ENCODE data around the gene PIGM.

PIGM gene

GRCh38 chr1:160004001-160004400 is 27.8 kb downstream of the PIGM start:
- no peak overlapping the region for H3K4me3 ChIP-seq (ENCODE audit: low read depth, low read length)
- TF ChIP-seq CTCF (IDR thresholded peaks at IDR 0.05; ENCODE audit: insufficient read depth, low read depth, low read length, missing control alignments), result no peak
- DNase-seq (ENCODE audit: low read depth), result no peak

DNA sequence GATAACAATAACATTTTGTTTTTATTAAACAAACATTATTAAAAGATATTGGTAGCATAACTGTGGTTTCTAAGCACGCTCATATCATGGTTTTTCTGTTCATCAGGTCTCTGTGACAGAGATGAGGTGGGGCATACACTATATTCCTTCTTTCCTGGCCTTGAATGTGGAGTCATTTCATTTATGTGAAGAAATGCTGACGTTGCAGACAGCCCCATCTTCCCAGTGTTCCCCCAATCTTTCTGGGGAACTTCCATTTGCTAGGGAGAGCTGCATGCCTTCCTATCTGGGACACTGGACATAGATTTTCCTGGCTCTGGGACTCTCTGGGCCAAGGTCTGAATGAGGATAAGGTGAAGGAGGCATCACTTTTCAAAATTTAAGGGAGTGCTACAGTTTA is 30.4 kb downstream of the PIGM start:
- no peak overlapping the region for H3K4me3 ChIP-seq (ENCODE audit: low read depth, low read length)
- TF ChIP-seq CTCF (IDR thresholded peaks at IDR 0.05; ENCODE audit: insufficient read depth, low read depth, low read length, missing control alignments), result no peak
- DNase-seq (ENCODE audit: low read depth), result no peak

DNA sequence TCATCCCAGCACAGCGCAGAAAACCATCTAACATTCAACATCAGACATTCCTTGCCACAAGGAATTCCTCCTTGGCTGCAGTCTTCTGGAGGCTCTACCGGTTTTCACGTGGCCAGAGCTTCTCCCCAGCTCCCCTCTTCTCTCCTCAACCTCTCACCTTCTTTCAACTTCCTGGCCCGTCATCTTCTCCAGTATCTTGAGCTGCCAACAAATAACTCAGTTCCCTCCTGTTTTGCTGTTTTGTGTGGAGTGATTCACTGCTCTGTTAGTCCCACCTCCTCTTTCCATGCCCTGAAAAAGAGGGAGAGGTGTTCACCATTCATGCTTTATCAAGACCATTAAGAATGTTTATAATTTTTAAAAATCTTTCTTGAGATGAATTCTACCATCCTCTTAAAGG is 32.6 kb downstream of the PIGM start:
- TF ChIP-seq CTCF (IDR thresholded peaks at IDR 0.05; ENCODE audit: insufficient read depth, low read depth, low read length, missing control alignments), result no peak
- DNase-seq (ENCODE audit: low read depth), result no peak
- no peak overlapping the region for H3K4me3 ChIP-seq (ENCODE audit: low read depth, low read length)

- DNase-seq (ENCODE audit: low read depth), result no peak
- H3K4me3 ChIP-seq (ENCODE audit: low read depth, low read length), result no peak overlapping the region
- no peak for TF ChIP-seq CTCF (IDR thresholded peaks at IDR 0.05; ENCODE audit: insufficient read depth, low read depth, low read length, missing control alignments)
Measured at GRCh38 chr1:159996653-159997052, 35.1 kb downstream of the PIGM start.

- H3K4me3 ChIP-seq (ENCODE audit: low read depth, low read length), result no peak overlapping the region
- DNase-seq (ENCODE audit: low read depth), result no peak
- no peak for TF ChIP-seq CTCF (IDR thresholded peaks at IDR 0.05; ENCODE audit: insufficient read depth, low read depth, low read length, missing control alignments)
Measured at GRCh38 chr1:159994896-159995295, 36.9 kb downstream of the PIGM start.

DNA sequence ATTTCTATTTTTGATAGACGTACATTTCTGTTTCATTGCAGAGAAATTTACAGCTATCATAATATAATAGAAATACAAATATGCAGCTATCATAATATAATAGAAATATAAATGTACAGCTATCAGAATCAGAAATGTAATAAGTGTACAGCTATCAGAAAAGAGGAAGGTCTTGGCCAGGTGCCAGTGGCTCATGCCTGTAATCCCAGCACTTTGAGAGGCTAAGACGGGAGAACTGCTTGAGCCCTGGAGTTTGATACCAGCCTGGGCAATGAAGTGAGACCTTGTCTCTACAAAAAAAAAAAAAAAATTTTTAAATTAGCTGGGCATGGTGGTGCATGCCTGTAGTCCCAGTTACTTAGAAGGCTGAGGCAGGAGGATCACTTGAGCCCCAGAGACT is 37.9 kb downstream of the PIGM start:
- no peak for TF ChIP-seq CTCF (IDR thresholded peaks at IDR 0.05; ENCODE audit: insufficient read depth, low read depth, low read length, missing control alignments)
- H3K4me3 ChIP-seq (ENCODE audit: low read depth, low read length), result no peak overlapping the region
- DNase-seq (ENCODE audit: low read depth), result no peak

DNA sequence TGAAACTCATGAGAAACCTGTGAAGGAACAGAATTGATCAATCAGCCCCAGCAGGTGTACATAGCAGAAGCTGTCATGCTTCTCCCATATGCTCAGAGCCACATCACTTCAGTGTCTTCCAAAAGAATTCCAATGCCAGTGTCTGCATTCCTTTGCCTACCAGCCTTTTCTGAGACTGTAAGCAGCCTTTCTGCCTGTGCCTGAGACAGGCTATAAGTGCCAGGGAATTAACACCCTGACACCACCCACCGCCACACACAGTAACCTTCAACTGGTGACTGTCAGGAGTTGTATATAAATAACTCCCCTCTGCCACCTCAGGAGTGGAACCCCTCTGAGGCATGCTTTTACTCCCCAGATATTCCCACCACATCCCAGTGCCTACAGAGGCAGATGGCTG is 39.6 kb downstream of the PIGM start:
- DNase-seq (ENCODE audit: low read depth), result no peak
- no peak overlapping the region for H3K4me3 ChIP-seq (ENCODE audit: low read depth, low read length)
- TF ChIP-seq CTCF (IDR thresholded peaks at IDR 0.05; ENCODE audit: insufficient read depth, low read depth, low read length, missing control alignments), result no peak
